Activated CD4-positive, alpha-beta T cell treated with anti-CD3 and anti-CD28 coated beads for 4 hours (primary cell): ENCODE data around the gene CYP27B1.

Source experiments
- DNase-seq, 2 donors: peaks; one replicate each; pipeline ENCODE4 v3.0.0-alpha.2; 2020

The CYP27B1 gene

GRCh38 chr12:57765003-57765697 is 1.7 kb downstream of the CYP27B1 start:
- peak; percentile 60 to 64 for DNase-seq

GRCh38 chr12:57764662-57765002 is 2.2 kb downstream of the CYP27B1 start:
- no peak for DNase-seq

GRCh38 chr12:57763881-57764661 is 2.8 kb downstream of the CYP27B1 start:
- DNase-seq, result no peak

GRCh38 chr12:57762463-57762862 is 4.4 kb downstream of the CYP27B1 start:
- DNase-seq, result no peak

- DNase-seq, result no peak
Measured at GRCh38 chr12:57761391-57761998, 5.4 kb downstream of the CYP27B1 start.

GRCh38 chr12:57760347-57760982 is 6.4 kb downstream of the CYP27B1 start:
- DNase-seq, result no peak

GRCh38 chr12:57759360-57759980 is 7.4 kb downstream of the CYP27B1 start:
- peak; percentile 49 to 51 for DNase-seq

- DNase-seq, result no peak
Measured at GRCh38 chr12:57758552-57759359, 8.1 kb downstream of the CYP27B1 start.

- no peak for DNase-seq
Measured at GRCh38 chr12:57757771-57758170, 9.1 kb downstream of the CYP27B1 start.

- peak; percentile 66 to 71 for DNase-seq
Measured at GRCh38 chr12:57756406-57757341, 10.2 kb downstream of the CYP27B1 start.

GRCh38 chr12:57755454-57756372 is 11.2 kb downstream of the CYP27B1 start:
- DNase-seq, result peak; percentile 29 to 33

GRCh38 chr12:57755194-57755453 is 11.8 kb downstream of the CYP27B1 start:
- DNase-seq, result no peak

- peak; percentile 86 to 87 for DNase-seq
Measured at GRCh38 chr12:57754411-57755193, 12.3 kb downstream of the CYP27B1 start, which contains the start of gene MARCHF9. TSS of gene MARCHF9 (plus strand) at chr12:57755103. CDS start at chr12:57755529, 426 bp downstream.

GRCh38 chr12:57753756-57754337 is 13.0 kb downstream of the CYP27B1 start:
- no peak for DNase-seq

- DNase-seq, result no peak
Measured at GRCh38 chr12:57752668-57753000, 14.2 kb downstream of the CYP27B1 start.

- DNase-seq, result peak; percentile 96 to 98
Measured at GRCh38 chr12:57751788-57752667, 14.8 kb downstream of the CYP27B1 start, which contains the start of gene CDK4. TSS of gene CDK4 (minus strand) at chr12:57752310. CDS start at chr12:57751717, 593 bp downstream.

- no peak for DNase-seq
Measured at GRCh38 chr12:57751432-57751787, 15.5 kb downstream of the CYP27B1 start.
